Iris pigment epithelial cell (primary cell): ENCODE measurements around the gene CROCC.
A peak's percentile ranks its signal among the peaks of the same experiment; 100 is the strongest.

Experiments used
- DNase-seq: peaks from one replicate; pipeline ENCODE4 v3.0.0-alpha.2; 2011; ENCODE audit warnings: low read depth

Gene CROCC

DNA sequence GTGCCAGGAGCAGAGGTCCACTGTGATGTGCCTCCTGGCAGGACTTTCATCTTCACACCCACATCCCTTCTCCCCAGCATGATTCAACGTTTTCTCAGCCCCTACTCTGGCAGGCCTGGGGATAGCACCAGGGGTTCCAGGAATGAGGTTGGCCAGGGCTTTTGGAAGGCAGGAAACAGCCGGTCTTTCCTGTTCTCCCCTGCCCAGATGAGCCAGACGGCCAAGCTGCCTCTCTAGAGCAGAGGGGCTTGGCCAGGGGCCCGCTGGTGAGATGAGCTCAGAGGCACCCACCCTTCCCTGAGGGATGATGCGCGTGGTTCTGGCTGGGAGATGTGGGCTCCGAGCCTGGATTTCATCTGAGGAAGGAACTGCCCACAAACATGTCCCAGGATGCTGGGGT lies 63.0 kb downstream of the CROCC start:
- peak; percentile 65 for DNase-seq

DNA sequence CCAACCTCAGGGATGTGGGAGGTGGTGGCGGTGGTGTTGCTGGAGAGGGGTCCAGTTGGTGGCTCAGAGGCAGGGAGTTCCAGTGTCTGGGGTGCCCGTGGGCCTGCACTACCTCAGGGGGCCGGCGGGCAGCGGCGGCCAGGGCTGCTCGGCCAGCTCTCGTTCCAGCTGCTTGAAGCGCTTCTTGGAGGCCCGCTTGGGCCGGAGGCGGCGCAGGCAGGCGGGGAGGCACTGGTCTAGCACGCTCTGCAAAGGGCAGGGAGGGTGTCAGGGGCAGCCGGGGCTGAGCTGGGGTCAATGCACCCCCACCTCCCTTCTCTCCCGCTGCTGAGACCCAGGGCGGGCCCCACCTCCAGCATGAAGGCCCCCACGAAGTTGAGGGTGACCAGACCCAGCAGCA lies 64.4 kb downstream of the CROCC start:
- DNase-seq, result no peak

DNA sequence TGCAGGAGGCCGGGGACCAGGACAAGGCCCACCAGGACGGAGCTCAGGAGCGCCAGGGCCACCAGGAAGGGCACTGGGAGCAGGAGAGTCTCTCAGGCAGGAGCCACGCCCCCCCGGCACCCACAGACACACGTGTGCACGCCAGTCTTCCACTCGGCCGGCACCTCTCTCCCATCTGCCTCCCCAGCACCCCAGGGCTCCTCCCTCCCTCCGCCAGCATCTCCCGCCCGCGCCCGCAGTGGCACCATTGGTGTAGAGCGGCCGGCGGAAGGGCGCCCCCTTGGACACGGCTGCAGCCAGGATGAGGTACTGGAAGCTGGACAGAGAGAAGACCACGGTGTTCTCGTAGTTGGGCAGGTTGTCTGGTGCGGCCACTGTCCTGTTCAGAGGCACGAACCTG lies 64.8 kb downstream of the CROCC start:
- DNase-seq, result no peak

DNA sequence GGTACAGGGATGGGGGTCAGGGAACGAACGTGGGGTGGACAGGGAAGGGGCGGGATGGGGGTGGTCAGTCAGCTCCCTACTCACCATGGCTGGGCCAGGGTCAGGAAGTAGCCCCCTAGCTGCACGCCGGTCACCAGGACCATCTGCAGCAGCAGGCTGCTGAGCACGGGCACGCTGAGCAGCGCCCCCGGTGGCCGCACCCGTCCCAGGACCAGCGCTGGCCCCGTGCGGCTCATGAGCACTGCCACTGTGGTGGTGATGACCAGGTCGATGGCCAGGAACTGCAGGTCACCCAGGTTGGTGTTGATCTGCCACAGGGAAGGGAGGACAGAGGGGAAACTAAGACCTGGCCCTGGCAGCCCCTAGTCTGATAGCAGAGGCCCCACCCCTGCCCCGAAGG lies 65.2 kb downstream of the CROCC start:
- DNase-seq, result no peak

DNA sequence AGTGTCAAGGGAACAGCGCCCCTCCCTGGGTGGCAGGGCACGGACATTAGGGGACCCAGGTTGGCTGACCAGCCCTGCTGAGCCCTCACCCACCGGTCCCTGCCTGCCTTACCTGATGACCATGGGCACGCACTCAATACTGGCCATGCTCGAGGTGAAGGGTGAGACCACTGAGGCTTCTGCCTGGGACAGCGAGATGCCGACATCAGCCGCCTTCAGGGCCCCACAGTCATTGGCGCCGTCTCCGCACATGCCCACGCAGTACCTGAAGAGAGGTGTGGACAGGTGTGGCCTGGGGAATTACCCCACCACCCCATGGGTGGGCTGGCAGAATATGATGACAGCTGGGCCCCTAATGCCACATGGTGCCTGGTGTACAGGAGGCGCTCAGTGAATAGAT lies 66.5 kb downstream of the CROCC start:
- DNase-seq, result no peak

DNA sequence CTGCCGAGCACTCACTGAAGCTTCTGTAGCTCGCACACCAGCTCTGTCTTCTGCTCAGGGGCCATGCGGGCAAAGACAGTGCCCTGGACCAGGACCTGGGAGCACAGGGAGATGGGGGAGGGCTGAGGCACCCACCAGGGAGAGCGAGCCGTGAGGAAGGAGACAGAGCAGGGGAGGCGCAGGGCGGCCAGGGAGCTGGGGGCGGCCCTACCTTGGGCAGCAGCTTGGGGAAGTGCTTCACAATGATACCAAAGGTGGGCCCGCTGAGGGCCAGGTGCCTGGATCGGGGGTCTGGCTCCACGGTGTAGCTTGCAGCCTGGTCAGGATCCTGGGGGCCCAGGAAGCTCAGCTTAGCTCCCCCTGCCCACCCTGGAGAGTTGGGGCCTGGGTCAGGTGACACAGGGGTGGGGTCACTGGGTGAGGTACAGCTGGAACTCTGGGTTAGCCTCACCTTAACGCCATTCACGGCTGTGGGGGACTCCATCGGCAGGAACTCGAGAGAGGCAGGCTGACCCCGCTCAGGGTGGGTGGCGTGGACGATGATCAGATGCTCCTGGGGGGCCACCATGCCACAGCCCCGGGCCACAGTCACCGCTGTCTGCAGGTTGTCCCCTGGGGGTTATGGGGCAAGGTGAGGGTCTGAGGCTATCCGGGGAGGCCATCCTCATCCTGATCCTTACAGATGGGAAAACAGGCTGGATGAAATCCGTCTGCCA lies 68.1 kb downstream of the CROCC start:
- DNase-seq, result no peak

DNA sequence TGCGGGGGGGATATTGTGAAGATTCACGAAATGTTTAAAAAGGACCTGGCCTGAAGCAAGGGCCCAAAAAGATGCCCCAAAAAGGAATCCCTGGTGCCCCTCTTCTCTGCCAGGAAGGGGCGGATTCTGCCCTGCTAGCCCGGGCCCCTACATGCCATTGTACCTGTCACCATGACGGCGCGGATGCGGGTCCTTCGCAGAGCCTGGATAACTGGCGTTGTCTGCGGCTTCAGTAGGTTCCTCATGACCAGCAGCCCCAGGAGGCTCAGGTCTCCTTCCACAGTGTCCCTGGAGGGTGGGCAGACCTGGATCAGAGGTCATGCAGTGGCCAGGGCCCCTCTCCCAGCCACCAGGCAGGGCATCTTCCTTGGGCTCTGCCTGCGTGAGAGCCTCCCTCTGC lies 69.8 kb downstream of the CROCC start:
- no peak for DNase-seq

DNA sequence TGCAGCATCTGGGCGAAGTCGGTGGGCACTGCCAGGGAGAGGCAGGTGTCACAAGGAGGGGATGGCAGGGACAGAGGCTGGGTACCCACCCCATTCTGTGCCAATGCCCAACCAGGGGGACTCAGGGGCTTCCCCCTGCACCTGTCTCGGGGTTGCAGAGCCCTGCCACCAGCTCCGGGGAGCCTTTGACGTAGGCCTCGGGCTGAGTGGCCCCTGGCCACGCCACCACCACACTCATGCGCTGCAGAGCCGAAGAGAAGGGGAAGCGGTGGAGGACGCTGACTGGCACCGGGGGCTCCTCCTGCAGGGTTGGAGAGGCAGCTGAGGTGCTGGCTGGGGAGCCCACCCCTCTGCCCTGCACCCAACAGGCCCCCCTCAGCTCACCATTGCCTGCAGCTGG lies 70.4 kb downstream of the CROCC start:
- DNase-seq, result no peak

DNA sequence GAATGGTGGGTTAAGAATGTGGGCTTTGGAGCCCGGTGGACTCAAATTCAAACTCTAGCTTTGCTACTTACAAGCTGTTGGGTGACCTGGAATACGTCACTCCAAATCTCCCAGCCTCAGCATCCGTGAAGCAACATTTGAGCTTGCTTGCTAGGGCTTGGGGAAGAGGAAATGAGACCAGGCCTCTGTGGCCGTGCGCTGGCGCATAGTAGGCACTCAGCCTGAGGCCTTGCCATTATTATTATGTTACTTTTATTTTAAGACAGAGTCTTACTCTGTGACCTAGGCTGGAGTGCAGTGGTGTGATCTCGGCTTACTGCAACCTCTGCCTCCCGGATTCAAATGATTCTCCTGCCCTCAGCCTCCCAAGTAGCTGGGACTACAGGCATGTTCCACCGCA lies 70.9 kb downstream of the CROCC start:
- DNase-seq, result no peak

DNA sequence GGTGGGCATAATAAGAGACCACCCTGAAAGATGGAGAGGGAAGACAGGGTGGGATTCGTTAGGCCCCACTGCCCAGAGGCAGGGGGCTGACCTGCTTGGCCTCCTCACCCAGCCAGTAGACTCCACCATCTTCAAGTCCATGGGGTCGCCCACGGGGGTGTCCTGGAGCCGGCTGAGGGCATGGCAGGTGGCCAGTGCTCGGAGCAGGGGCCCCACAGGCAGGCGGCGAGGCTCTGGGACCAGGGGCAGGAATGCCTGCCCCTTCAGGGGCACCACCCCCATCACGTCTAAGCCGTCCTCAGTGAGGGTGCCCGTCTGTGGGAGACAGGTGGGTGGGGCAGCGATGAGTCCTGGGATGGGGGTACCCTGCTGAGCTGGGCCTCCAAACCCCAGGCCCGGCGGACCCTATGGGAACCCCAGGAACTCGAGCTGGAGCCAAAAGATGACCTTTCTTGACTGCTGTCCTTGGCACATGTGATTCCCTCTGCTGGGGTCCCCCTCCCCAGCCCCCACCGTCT lies 71.8 kb downstream of the CROCC start:
- DNase-seq, result no peak

DNA sequence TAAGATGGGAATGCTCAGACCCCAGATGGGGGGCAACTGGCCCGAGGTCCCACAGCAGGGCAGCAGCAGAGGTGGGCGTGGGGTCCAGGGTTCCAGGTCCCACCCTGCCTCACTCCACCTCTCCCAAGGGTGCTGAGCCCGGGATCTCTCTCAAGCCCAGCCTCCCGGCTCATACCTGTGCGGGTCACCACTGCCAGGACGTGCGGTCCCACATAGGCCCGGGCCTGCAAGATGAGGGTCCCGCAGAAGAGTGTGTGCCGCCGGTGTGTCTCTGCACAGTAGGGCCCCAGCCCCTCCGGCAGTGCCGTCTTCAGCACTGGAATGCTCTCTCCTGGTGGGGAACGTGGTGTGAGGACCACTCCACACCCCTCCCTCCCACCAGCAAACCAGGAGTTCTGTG lies 75.1 kb downstream of the CROCC start:
- DNase-seq, result no peak

DNA sequence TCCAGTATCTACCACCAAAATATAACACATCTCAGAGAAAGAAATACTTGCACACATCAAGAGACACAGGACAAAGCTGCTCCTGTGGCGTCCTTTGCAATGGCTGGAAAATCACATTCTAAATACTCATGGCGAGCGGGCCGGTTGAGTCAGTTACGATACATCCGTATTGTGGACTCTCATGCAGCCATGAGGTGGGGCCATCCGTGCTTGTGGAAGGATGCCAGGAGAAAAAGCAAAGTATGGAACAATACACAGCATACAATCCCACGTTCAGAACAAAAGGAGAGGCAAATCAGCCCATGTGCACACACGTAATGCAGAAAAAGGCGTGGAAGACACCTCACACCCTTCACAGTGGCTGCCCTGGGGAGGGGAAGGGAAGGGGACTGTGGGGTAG lies 76.9 kb downstream of the CROCC start:
- no peak for DNase-seq

DNA sequence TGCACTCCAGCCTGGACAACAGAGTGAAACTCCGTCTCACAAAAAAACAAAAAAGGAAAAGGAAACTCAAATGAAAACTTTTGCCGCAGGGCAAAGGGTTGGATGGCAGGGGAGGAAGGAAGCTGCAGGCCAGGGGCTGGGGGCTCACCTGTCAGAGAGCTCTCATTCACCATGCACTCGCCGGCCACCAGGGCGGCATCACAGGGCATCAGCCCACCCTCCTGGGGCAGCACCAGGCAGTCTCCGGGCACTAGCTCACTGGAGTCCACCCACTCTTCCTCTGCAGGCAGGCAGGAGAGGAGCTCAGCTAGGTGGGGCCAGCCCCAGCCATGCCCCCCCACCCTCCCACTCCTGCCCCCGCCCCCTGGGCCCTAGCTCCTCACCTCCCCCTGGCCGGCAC lies 78.1 kb downstream of the CROCC start:
- DNase-seq, result no peak

DNA sequence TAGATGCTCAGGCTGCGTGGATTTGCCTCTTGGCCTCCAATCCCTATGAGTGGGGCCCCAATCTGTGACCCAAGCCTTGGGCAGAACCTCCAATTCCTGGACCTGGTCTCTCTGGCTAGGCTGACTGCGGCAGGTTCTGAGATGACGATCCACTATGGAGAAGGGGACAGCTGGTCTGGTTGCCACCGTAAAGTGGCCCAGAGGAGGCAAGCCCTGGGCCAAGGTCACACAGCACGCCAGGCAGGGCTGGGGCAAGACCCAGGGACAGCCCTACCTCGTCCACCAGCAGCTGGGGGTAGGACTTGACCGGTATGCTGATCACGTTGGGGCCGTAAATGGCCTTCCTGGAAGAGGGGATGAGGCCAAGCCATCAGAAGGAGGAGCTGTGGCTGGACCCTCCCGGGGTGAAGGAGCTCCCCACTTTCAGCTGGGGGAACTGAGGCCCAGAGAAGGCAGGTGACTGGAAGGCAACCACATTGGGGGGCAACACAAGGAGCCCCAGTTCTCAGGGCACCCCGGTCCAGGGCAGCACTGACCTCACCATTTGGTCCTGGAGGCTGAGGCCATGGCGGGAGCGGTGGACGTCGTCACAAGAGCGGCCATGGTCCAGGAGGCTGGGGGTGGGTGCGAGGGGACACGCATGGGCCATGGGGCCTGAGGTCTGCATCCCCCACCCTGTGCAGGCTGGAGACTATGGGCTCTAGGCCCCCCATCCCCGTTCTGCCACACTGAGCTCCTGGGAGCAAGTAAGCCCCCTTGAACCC lies 80.2 kb downstream of the CROCC start:
- DNase-seq, result no peak

DNA sequence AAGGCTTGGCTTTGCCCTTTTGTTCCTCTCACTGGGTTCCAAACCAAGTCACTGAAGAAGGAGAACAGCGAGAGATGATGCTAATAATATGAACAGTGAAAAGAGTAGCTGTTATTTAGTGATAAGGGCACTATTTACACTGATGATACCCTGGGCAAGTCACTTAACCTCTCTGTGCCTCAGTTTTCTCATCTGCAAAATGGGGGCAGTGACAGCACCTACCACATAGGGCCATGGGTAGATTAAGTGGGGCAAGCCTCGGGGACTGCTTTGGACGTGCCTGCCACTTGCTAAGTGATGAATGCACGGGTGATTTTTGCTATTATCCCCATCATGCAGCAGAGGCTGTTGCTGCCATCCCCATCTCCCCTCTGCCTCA lies 80.8 kb downstream of the CROCC start:
- DNase-seq, result no peak

DNA sequence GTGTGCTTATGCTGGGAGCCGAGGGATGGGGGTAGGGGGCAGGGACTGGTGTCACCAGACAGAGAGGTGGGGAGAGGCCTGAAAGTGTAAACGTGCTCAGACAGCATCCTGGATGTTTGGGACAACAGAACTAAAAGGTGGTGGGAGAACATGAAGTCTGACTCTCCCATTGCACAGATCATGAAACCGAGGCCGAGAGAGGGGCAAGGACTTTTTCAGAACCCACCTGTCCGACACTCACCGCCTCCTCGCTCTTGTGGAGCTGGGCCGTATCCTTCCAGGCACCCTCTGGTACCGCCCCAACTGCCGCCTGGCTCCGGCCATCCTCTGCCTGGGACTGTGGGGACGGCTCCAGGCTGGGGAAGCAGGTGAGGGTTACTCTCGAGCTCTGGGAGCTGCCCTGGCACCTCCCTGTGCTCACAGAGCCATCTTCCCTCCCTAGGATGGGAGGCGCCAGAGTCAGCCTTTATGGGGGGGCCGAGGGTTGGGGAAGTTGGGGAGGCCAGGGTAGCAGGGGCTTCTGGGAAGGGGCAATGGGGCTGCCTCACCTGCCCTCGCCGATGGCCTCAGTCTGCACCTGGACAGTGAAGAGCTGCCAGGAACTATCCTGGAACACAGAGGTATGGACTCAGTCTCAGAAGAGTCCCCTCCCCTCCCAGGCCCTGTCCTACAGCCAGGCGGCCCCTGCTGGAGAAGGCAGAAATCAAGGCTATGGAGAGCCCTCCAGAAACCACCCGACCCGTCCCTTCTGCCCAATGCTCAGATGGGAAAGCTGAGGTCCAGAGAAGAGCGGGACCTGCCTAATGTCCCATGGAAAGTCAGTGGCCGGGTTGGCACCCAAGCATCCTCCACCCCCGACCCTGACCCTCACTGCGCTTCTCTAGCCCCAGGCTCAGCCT lies 83.0 kb downstream of the CROCC start:
- no peak for DNase-seq

DNA sequence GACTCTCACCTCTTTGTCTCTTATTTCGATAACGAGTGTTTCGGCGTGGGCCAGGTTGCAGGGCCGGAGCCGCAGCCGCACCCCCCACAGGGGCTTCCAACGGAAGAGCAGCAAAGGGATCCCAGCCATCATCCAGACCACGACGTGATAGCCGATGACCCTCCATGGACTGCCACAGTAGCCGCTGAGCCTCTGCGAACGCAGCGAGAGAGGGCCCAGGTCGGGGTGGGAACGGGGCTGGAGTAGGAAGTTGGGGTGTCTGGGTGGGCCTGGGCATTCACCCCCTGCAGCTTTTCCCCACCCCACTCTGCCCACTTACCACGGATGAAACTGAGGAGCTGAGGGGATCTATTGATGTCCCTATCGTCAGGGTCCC lies 83.6 kb downstream of the CROCC start:
- DNase-seq, result no peak

DNA sequence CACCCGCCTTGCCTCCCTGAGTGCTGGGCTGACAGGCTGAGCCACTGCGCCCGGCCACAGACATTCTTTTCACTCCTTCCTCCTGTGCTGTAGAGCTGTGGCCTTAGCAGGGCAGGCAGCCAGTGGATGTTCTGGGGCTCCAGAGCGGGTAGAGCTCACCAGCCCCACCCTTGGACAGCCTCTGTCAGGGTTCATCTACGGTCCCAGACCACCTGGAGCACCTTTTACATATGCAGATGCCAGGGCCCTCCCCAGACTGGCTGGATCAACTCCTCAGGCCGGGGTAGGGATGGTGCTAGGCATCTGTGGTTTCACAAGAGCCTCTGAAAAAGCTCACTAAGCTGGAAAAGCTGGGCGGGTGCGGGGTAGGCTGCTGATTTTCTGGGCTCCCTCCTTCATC lies 85.4 kb downstream of the CROCC start:
- no peak for DNase-seq

DNA sequence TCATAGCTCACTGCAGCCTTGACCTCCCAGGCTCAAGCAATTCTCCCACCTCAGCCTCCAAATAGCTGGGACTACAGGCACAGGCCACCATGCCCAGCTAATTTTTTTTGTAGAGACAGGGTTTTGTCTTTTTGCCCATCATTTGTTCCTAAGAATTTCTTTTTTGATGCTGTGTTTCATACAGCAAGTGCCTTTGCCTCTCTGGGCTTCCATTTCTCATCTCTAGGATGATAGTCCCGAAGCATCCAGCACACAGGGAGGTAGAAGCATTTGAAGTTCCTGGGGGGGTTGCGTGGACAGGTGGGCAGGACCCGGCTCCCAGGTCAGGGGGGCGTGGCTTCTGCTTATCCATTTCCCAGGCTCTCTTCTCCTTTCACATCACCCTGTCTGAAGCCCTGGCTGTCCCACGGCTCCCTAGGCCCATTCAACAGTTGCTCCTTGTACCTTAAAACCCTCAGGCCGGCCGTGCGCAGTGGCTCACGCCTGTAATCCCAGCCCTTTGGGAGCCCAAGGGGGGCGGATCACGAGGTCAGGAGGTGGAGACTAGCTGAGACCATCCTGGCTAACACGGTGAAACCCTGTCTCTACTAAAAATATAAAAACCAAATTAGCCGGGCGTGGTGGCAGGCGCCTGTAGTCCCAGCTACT lies 86.6 kb downstream of the CROCC start:
- DNase-seq, result no peak

DNA sequence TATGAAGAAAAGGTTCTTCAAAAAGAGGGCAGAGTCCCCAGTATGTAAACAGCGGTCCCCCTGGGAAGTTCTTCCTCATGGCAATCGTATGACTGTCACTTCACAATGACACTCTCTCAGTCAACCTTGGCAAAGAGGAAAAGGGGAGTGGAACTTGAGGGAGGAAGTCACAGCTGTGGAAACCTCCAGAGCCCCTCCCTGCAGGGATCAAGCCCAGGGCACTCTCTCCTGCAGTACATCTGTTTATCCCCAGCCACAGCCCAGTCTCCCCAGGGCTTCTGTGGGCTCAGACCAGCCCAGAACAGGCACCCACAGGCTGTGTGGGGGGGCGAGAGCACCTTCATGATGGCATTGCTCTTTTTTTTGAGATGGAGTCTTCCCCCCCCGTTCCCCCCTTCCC lies 88.0 kb downstream of the CROCC start:
- no peak for DNase-seq

DNA sequence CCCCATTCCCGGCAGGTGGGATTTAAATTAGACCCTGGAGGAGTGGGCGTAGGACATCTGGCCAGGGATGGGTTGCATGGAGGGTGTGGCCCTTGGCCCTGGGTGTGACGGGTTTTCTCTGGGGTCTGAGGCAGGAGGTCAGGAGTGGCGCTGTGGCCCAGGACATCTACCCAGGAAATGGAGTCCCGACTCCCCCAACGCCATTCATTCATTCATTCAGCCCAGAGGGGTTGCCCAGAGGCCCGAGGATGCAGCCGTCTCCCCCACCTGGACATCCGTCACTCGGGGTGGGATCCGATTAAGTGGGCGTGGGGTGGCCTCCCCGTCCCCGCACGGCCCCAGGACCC lies 89.3 kb downstream of the CROCC start:
- DNase-seq, result no peak
